ENCODE data around the gene TRIM41. TPM values are rescaled to one million over a fixed set of nuclear protein-coding genes. Genes with fewer than 3 reads are reported as not detected.

TRIM41 gene
- total and polyA plus RNA-seq, 2 of the 13 experiments (the other 11 are each of a cell fraction or from before 2014, with no cell fraction given), result 10.2 to 16.7 TPM

GRCh38 chr5:181260720-181261319, 37.7 kb downstream of the TRIM41 start, which contains the start of gene TRIM52 (continued):
- peak; percentile 75 for TF ChIP-seq FOXA3 (CRISPR knock-in tag; IDR thresholded peaks at IDR 0.05)
- no peak for TF ChIP-seq ZMYM2 (CRISPR knock-in tag; IDR thresholded peaks at IDR 0.05)
- 0 out of 2 replicates have a peak, but pooled peaks have one; percentile 62 for TF ChIP-seq ZNF841 (CRISPR knock-in tag; IDR thresholded peaks at IDR 0.05; ENCODE audit: borderline replicate concordance)
- no peak for TF ChIP-seq RNF2 (conservative IDR thresholded peaks at IDR 0.05; ENCODE audit: low read depth)
- peak; percentile 96 for TF ChIP-seq CREM (IDR thresholded peaks at IDR 0.05)
- peak; percentile 80 for TF ChIP-seq CREM (CRISPR knock-in tag; IDR thresholded peaks at IDR 0.05)
- TF ChIP-seq, protein P1, sequence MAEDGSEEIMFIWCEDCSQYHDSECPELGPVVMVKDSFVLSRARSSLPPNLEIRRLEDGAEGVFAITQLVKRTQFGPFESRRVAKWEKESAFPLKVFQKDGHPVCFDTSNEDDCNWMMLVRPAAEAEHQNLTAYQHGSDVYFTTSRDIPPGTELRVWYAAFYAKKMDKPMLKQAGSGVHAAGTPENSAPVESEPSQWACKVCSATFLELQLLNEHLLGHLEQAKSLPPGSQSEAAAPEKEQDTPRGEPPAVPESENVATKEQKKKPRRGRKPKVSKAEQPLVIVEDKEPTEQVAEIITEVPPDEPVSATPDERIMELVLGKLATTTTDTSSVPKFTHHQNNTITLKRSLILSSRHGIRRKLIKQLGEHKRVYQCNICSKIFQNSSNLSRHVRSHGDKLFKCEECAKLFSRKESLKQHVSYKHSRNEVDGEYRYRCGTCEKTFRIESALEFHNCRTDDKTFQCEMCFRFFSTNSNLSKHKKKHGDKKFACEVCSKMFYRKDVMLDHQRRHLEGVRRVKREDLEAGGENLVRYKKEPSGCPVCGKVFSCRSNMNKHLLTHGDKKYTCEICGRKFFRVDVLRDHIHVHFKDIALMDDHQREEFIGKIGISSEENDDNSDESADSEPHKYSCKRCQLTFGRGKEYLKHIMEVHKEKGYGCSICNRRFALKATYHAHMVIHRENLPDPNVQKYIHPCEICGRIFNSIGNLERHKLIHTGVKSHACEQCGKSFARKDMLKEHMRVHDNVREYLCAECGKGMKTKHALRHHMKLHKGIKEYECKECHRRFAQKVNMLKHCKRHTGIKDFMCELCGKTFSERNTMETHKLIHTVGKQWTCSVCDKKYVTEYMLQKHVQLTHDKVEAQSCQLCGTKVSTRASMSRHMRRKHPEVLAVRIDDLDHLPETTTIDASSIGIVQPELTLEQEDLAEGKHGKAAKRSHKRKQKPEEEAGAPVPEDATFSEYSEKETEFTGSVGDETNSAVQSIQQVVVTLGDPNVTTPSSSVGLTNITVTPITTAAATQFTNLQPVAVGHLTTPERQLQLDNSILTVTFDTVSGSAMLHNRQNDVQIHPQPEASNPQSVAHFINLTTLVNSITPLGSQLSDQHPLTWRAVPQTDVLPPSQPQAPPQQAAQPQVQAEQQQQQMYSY (CRISPR knock-in tag; IDR thresholded peaks at IDR 0.05), result no peak
- TF ChIP-seq ZNF709 (CRISPR knock-in tag; IDR thresholded peaks at IDR 0.05), result peak; percentile 70; the same call in 1 of the 2 replicates
- TF ChIP-seq SPEN (CRISPR knock-in tag; IDR thresholded peaks at IDR 0.05; ENCODE audit: low read depth), result peak; percentile 93
- no peak; the same call in 1 of the 2 replicates for TF ChIP-seq ZNF460 (CRISPR knock-in tag; IDR thresholded peaks at IDR 0.05; ENCODE audit: borderline replicate concordance)
- TF ChIP-seq SYNCRIP (IDR thresholded peaks at IDR 0.05; ENCODE audit: insufficient read depth, low read depth, low read length), result no peak
